ENCODE data around the gene MYLK4.

Gene MYLK4

GRCh38 chr6:2666906-2667575 lies 83.7 kb downstream of the MYLK4 start:
- no peaks in the 10 kb centered on the region for H3K4me1 Mint-ChIP-seq
- no peak overlapping the region for H3K27ac Mint-ChIP-seq
- DNase-seq (no peak), ATAC-seq (no peak)
- H3K36me3 Mint-ChIP-seq (ENCODE audit: low read depth): no peaks in the 10 kb centered on the region
- H3K4me3 Mint-ChIP-seq: no peak overlapping the region
- H3K9me3 Mint-ChIP-seq: peaks cover 5% of the 10 kb centered on the region
- H3K27me3 Mint-ChIP-seq: no peaks in the 10 kb centered on the region

GRCh38 chr6:2665146-2666070 lies 85.3 kb downstream of the MYLK4 start:
- no peaks in the 10 kb centered on the region for H3K36me3 Mint-ChIP-seq (ENCODE audit: low read depth)
- H3K4me3 Mint-ChIP-seq: no peak overlapping the region
- H3K9me3 Mint-ChIP-seq: peaks cover 5% of the 10 kb centered on the region
- DNase-seq (no peak), ATAC-seq (no peak)
- H3K27me3 Mint-ChIP-seq: no peaks in the 10 kb centered on the region
- no peak overlapping the region for H3K27ac Mint-ChIP-seq
- H3K4me1 Mint-ChIP-seq: no peaks in the 10 kb centered on the region

- no peak for ATAC-seq
- no peak for DNase-seq
- Mint-ChIP-seq H3K27ac (no peak overlapping the region), H3K9me3 (peaks cover 5% of the 10 kb centered on the region), H3K4me1 (peaks cover 12% of the 10 kb centered on the region), H3K4me3 (no peak overlapping the region), H3K27me3 (no peaks in the 10 kb centered on the region), H3K36me3 (ENCODE audit: low read depth) (no peaks in the 10 kb centered on the region)
Measured at GRCh38 chr6:2663123-2663522, 87.6 kb downstream of the MYLK4 start.

- no peaks in the 10 kb centered on the region for H3K27me3 Mint-ChIP-seq
- H3K4me1 Mint-ChIP-seq: peaks cover 12% of the 10 kb centered on the region
- ATAC-seq: no peak
- no peak overlapping the region for H3K27ac Mint-ChIP-seq
- no peak for DNase-seq
- H3K9me3 Mint-ChIP-seq: peaks cover 5% of the 10 kb centered on the region
- no peaks in the 10 kb centered on the region for H3K36me3 Mint-ChIP-seq (ENCODE audit: low read depth)
- H3K4me3 Mint-ChIP-seq: no peak overlapping the region
Measured at GRCh38 chr6:2661651-2662050, 89.1 kb downstream of the MYLK4 start.

- Mint-ChIP-seq H3K4me3 (no peak overlapping the region), H3K9me3 (peaks cover 5% of the 10 kb centered on the region), H3K27me3 (peaks cover 3% of the 10 kb centered on the region), H3K4me1 (peaks cover 12% of the 10 kb centered on the region), H3K27ac (no peak overlapping the region), H3K36me3 (ENCODE audit: low read depth) (no peaks in the 10 kb centered on the region)
- ATAC-seq: peak; percentile 41
- DNase-seq: no peak
Measured at GRCh38 chr6:2659882-2660281, 90.8 kb downstream of the MYLK4 start.

GRCh38 chr6:2659381-2659780 lies 91.3 kb downstream of the MYLK4 start:
- Mint-ChIP-seq H3K27me3 (peaks cover 3% of the 10 kb centered on the region), H3K36me3 (ENCODE audit: low read depth) (no peaks in the 10 kb centered on the region), H3K27ac (no peak overlapping the region), H3K4me3 (no peak overlapping the region), H3K4me1 (peaks cover 12% of the 10 kb centered on the region), H3K9me3 (peaks cover 5% of the 10 kb centered on the region)
- ATAC-seq (no peak), DNase-seq (no peak)

GRCh38 chr6:2658788-2659187 lies 91.9 kb downstream of the MYLK4 start:
- ATAC-seq (peak; percentile 65), DNase-seq (peak; percentile 10)
- no peak overlapping the region for H3K4me3 Mint-ChIP-seq
- peaks cover 12% of the 10 kb centered on the region for H3K4me1 Mint-ChIP-seq
- H3K36me3 Mint-ChIP-seq (ENCODE audit: low read depth): no peaks in the 10 kb centered on the region
- peaks cover 3% of the 10 kb centered on the region for H3K27me3 Mint-ChIP-seq
- peaks cover 5% of the 10 kb centered on the region for H3K9me3 Mint-ChIP-seq
- no peak overlapping the region for H3K27ac Mint-ChIP-seq

GRCh38 chr6:2656460-2657079 lies 94.2 kb downstream of the MYLK4 start:
- peaks cover 12% of the 10 kb centered on the region for H3K4me1 Mint-ChIP-seq
- DNase-seq (no peak), ATAC-seq (no peak)
- H3K9me3 Mint-ChIP-seq: peaks cover 5% of the 10 kb centered on the region
- no peak overlapping the region for H3K4me3 Mint-ChIP-seq
- H3K36me3 Mint-ChIP-seq (ENCODE audit: low read depth): no peaks in the 10 kb centered on the region
- H3K27me3 Mint-ChIP-seq: peaks cover 13% of the 10 kb centered on the region
- H3K27ac Mint-ChIP-seq: no peak overlapping the region

- Mint-ChIP-seq H3K27me3 (peaks cover 13% of the 10 kb centered on the region), H3K4me3 (no peak overlapping the region), H3K36me3 (ENCODE audit: low read depth) (no peaks in the 10 kb centered on the region), H3K27ac (no peak overlapping the region), H3K9me3 (peaks cover 5% of the 10 kb centered on the region), H3K4me1 (peaks cover 12% of the 10 kb centered on the region)
- DNase-seq (no peak), ATAC-seq (no peak)
Measured at GRCh38 chr6:2655844-2656433, 94.8 kb downstream of the MYLK4 start.

GRCh38 chr6:2653369-2654032 lies 97.2 kb downstream of the MYLK4 start:
- ATAC-seq: no peak
- DNase-seq: no peak
- peaks cover 16% of the 10 kb centered on the region for H3K27me3 Mint-ChIP-seq
- peaks cover under 1% of the 10 kb centered on the region for H3K4me1 Mint-ChIP-seq
- no peaks in the 10 kb centered on the region for H3K36me3 Mint-ChIP-seq (ENCODE audit: low read depth)
- H3K9me3 Mint-ChIP-seq: peaks cover 5% of the 10 kb centered on the region
- no peak overlapping the region for H3K27ac Mint-ChIP-seq
- H3K4me3 Mint-ChIP-seq: no peak overlapping the region

- peaks cover 16% of the 10 kb centered on the region for H3K27me3 Mint-ChIP-seq
- H3K9me3 Mint-ChIP-seq: peaks cover 5% of the 10 kb centered on the region
- no peak overlapping the region for H3K4me3 Mint-ChIP-seq
- H3K36me3 Mint-ChIP-seq (ENCODE audit: low read depth): no peaks in the 10 kb centered on the region
- ATAC-seq (no peak), DNase-seq (no peak)
- no peak overlapping the region for H3K27ac Mint-ChIP-seq
- no peaks in the 10 kb centered on the region for H3K4me1 Mint-ChIP-seq
Measured at GRCh38 chr6:2652611-2653010, 98.1 kb downstream of the MYLK4 start.

- Mint-ChIP-seq H3K27me3 (peaks cover 16% of the 10 kb centered on the region), H3K4me3 (no peak overlapping the region), H3K27ac (no peak overlapping the region), H3K4me1 (no peaks in the 10 kb centered on the region), H3K36me3 (ENCODE audit: low read depth) (no peaks in the 10 kb centered on the region), H3K9me3 (peaks cover 5% of the 10 kb centered on the region)
- DNase-seq (no peak), ATAC-seq (no peak)
Measured at GRCh38 chr6:2651961-2652360, 98.8 kb downstream of the MYLK4 start.

- Mint-ChIP-seq H3K36me3 (ENCODE audit: low read depth) (no peaks in the 10 kb centered on the region), H3K4me1 (no peaks in the 10 kb centered on the region), H3K9me3 (peaks cover 5% of the 10 kb centered on the region), H3K27me3 (peaks cover 16% of the 10 kb centered on the region), H3K4me3 (no peak overlapping the region), H3K27ac (no peak overlapping the region)
- ATAC-seq: no peak
- DNase-seq: no peak
Measured at GRCh38 chr6:2651536-2651935, 99.2 kb downstream of the MYLK4 start.

- H3K27me3 Mint-ChIP-seq: peaks cover 23% of the 10 kb centered on the region
- no peak for ATAC-seq
- no peak overlapping the region for H3K27ac Mint-ChIP-seq
Measured at GRCh38 chr6:2646346-2646745, 104.4 kb downstream of the MYLK4 start.

More at GRCh38 chr6:2646346-2646745, 104.4 kb downstream of the MYLK4 start:
- H3K9me3 Mint-ChIP-seq: no peaks in the 10 kb centered on the region
- no peaks in the 10 kb centered on the region for H3K36me3 Mint-ChIP-seq (ENCODE audit: low read depth)
- H3K4me3 Mint-ChIP-seq: no peak overlapping the region
- H3K4me1 Mint-ChIP-seq: no peaks in the 10 kb centered on the region
- DNase-seq: no peak

Data from activated naive CD8-positive, alpha-beta T cell treated with anti-CD3 and anti-CD28 coated beads, Interleukin-2, amount 50 U/mL, for 24 hours (primary cell).